ENCODE data around the gene HIVEP2. TPM values are rescaled to one million over a fixed set of nuclear protein-coding genes. Genes with fewer than 3 reads are reported as not detected.

Gene HIVEP2
- polyA plus RNA-seq, 3 donors from 2014 or later = 0.13 to 4.6 (median 1.5) TPM

GRCh38 chr6:142760152-142760551 lies 184.8 kb downstream of the HIVEP2 start:
- H3K27ac Mint-ChIP-seq = no peak overlapping the region
- peaks cover 0 to 8% of the 10 kb centered on the region in 2 donors for H3K4me1 Mint-ChIP-seq
- H3K36me3 Mint-ChIP-seq = peaks cover 34 to 52% (median 42%) of the 10 kb centered on the region in 3 donors
- DNase-seq = no peak
- H3K9me3 Mint-ChIP-seq = no peaks in the 10 kb centered on the region
- H3K27me3 Mint-ChIP-seq (ENCODE audit: low read depth in 3 of 3) = peaks cover 0 to 1% (median 0%) of the 10 kb centered on the region in 3 donors
- no peak overlapping the region for H3K4me3 Mint-ChIP-seq

- DNase-seq = no peak
- Mint-ChIP-seq H3K9me3 (no peaks in the 10 kb centered on the region), H3K27ac (no peak overlapping the region), H3K36me3 (peaks cover 31 to 52% (median 39%) of the 10 kb centered on the region in 3 donors), H3K27me3 (ENCODE audit: low read depth in 3 of 3) (peaks cover 0 to 2% (median 1%) of the 10 kb centered on the region in 3 donors), H3K4me1 (peaks cover 0 to 8% of the 10 kb centered on the region in 2 donors), H3K4me3 (no peak overlapping the region)
Measured at GRCh38 chr6:142758629-142759025, 186.3 kb downstream of the HIVEP2 start.

GRCh38 chr6:142757852-142758628 lies 186.9 kb downstream of the HIVEP2 start:
- H3K9me3 Mint-ChIP-seq = no peaks in the 10 kb centered on the region
- H3K27ac Mint-ChIP-seq = peak overlapping the region in 1 of 6 donors; percentile 16
- no peak for DNase-seq
- peaks cover 37 to 55% (median 44%) of the 10 kb centered on the region in 3 donors for H3K36me3 Mint-ChIP-seq
- H3K4me3 Mint-ChIP-seq = no peak overlapping the region
- peaks cover 0 to 3% (median 2%) of the 10 kb centered on the region in 3 donors for H3K27me3 Mint-ChIP-seq (ENCODE audit: low read depth in 3 of 3)
- H3K4me1 Mint-ChIP-seq = peaks cover 0 to 8% of the 10 kb centered on the region in 2 donors

- H3K27ac Mint-ChIP-seq = no peak overlapping the region
- no peaks in the 10 kb centered on the region for H3K4me1 Mint-ChIP-seq
- no peaks in the 10 kb centered on the region for H3K9me3 Mint-ChIP-seq
- peaks cover 0 to 3% (median 2%) of the 10 kb centered on the region in 3 donors for H3K27me3 Mint-ChIP-seq (ENCODE audit: low read depth in 3 of 3)
- no peak for DNase-seq
- H3K36me3 Mint-ChIP-seq = peaks cover 38 to 48% (median 41%) of the 10 kb centered on the region in 3 donors
- no peak overlapping the region for H3K4me3 Mint-ChIP-seq
Measured at GRCh38 chr6:142756215-142756630, 188.8 kb downstream of the HIVEP2 start.

- Mint-ChIP-seq H3K4me1 (no peaks in the 10 kb centered on the region), H3K36me3 (peaks cover 19 to 26% (median 20%) of the 10 kb centered on the region in 3 donors), H3K27ac (no peak overlapping the region), H3K9me3 (no peaks in the 10 kb centered on the region), H3K27me3 (ENCODE audit: low read depth in 3 of 3) (peaks cover 0 to 6% (median 3%) of the 10 kb centered on the region in 3 donors), H3K4me3 (no peak overlapping the region)
- DNase-seq = no peak
Measured at GRCh38 chr6:142753196-142753595, 191.8 kb downstream of the HIVEP2 start.

- DNase-seq = no peak
- Mint-ChIP-seq H3K9me3 (no peaks in the 10 kb centered on the region), H3K36me3 (peaks cover 13 to 20% (median 14%) of the 10 kb centered on the region in 3 donors), H3K27me3 (ENCODE audit: low read depth in 3 of 3) (peaks cover 0 to 5% (median 3%) of the 10 kb centered on the region in 3 donors), H3K4me3 (no peak overlapping the region), H3K27ac (no peak overlapping the region), H3K4me1 (no peaks in the 10 kb centered on the region)
Measured at GRCh38 chr6:142752348-142752747, 192.6 kb downstream of the HIVEP2 start.

GRCh38 chr6:142751452-142751851 lies 193.5 kb downstream of the HIVEP2 start:
- Mint-ChIP-seq H3K27me3 (ENCODE audit: low read depth in 3 of 3) (peaks cover 0 to 5% (median 3%) of the 10 kb centered on the region in 3 donors), H3K36me3 (peaks cover 9 to 16% (median 10%) of the 10 kb centered on the region in 3 donors), H3K27ac (no peak overlapping the region), H3K9me3 (no peaks in the 10 kb centered on the region), H3K4me3 (no peak overlapping the region), H3K4me1 (no peaks in the 10 kb centered on the region)
- no peak for DNase-seq

- no peak overlapping the region for H3K4me3 Mint-ChIP-seq
- H3K9me3 Mint-ChIP-seq = no peaks in the 10 kb centered on the region
- H3K4me1 Mint-ChIP-seq = no peaks in the 10 kb centered on the region
- peak overlapping the region in 1 of 6 donors; percentile 58 for H3K27ac Mint-ChIP-seq
- peaks cover 0 to 5% (median 3%) of the 10 kb centered on the region in 3 donors for H3K27me3 Mint-ChIP-seq (ENCODE audit: low read depth in 3 of 3)
- peaks cover 9 to 15% (median 10%) of the 10 kb centered on the region in 3 donors for H3K36me3 Mint-ChIP-seq
- DNase-seq = no peak
Measured at GRCh38 chr6:142750998-142751397, 194.0 kb downstream of the HIVEP2 start.

- Mint-ChIP-seq H3K9me3 (no peaks in the 10 kb centered on the region), H3K27me3 (ENCODE audit: low read depth in 3 of 3) (peaks cover 0 to 5% (median 1%) of the 10 kb centered on the region in 3 donors), H3K36me3 (peaks cover 6 to 12% (median 9%) of the 10 kb centered on the region in 3 donors), H3K4me3 (no peak overlapping the region), H3K27ac (no peak overlapping the region), H3K4me1 (no peaks in the 10 kb centered on the region)
- no peak for DNase-seq
Measured at GRCh38 chr6:142749556-142749955, 195.4 kb downstream of the HIVEP2 start.

GRCh38 chr6:142746524-142746923 lies 198.5 kb downstream of the HIVEP2 start:
- no peaks in the 10 kb centered on the region for H3K9me3 Mint-ChIP-seq
- no peak overlapping the region for H3K4me3 Mint-ChIP-seq
- H3K27me3 Mint-ChIP-seq (ENCODE audit: low read depth in 3 of 3) = peaks cover 3 to 5% (median 3%) of the 10 kb centered on the region in 3 donors
- H3K36me3 Mint-ChIP-seq = no peaks in the 10 kb centered on the region
- peak; percentile 20 to 37 (median 22) for DNase-seq
- no peaks in the 10 kb centered on the region for H3K4me1 Mint-ChIP-seq
- no peak overlapping the region for H3K27ac Mint-ChIP-seq

- Mint-ChIP-seq H3K4me3 (no peak overlapping the region), H3K4me1 (no peaks in the 10 kb centered on the region), H3K27ac (no peak overlapping the region), H3K9me3 (no peaks in the 10 kb centered on the region), H3K36me3 (no peaks in the 10 kb centered on the region), H3K27me3 (ENCODE audit: low read depth in 3 of 3) (peaks cover 2 to 3% (median 3%) of the 10 kb centered on the region in 3 donors)
- no peak for DNase-seq
Measured at GRCh38 chr6:142744836-142745235, 200.1 kb downstream of the HIVEP2 start.

- DNase-seq = no peak
- Mint-ChIP-seq H3K36me3 (no peaks in the 10 kb centered on the region), H3K27me3 (ENCODE audit: low read depth in 3 of 3) (peaks cover 0 to 3% (median 3%) of the 10 kb centered on the region in 3 donors), H3K4me1 (no peaks in the 10 kb centered on the region), H3K27ac (no peak overlapping the region), H3K4me3 (no peak overlapping the region), H3K9me3 (no peaks in the 10 kb centered on the region)
Measured at GRCh38 chr6:142740449-142740848, 204.5 kb downstream of the HIVEP2 start.

- no peak overlapping the region for H3K4me3 Mint-ChIP-seq
Measured at GRCh38 chr6:142738731-142739130, 206.2 kb downstream of the HIVEP2 start.

GRCh38 chr6:142738035-142738396 lies 207.0 kb downstream of the HIVEP2 start:
- Mint-ChIP-seq H3K27me3 (ENCODE audit: low read depth in 3 of 3) (peaks cover 0 to 3% (median 0%) of the 10 kb centered on the region in 3 donors), H3K27ac (no peak overlapping the region), H3K4me3 (no peak overlapping the region), H3K9me3 (no peaks in the 10 kb centered on the region), H3K4me1 (no peaks in the 10 kb centered on the region), H3K36me3 (no peaks in the 10 kb centered on the region)
- no peak for DNase-seq

More at GRCh38 chr6:142738731-142739130, 206.2 kb downstream of the HIVEP2 start:
- H3K9me3 Mint-ChIP-seq = no peaks in the 10 kb centered on the region
- peaks cover 0 to 3% (median 0%) of the 10 kb centered on the region in 3 donors for H3K27me3 Mint-ChIP-seq (ENCODE audit: low read depth in 3 of 3)
- no peak for DNase-seq
- no peaks in the 10 kb centered on the region for H3K36me3 Mint-ChIP-seq
- no peak overlapping the region for H3K27ac Mint-ChIP-seq
- H3K4me1 Mint-ChIP-seq = no peaks in the 10 kb centered on the region
